ENCODE results near the gene IL1R1.
"Not testable (repeated sequence)": the region's sequence is repeated elsewhere in the genome, so short reads cannot be mapped to it uniquely, and the experiment has no call there.

IL1R1 gene

GRCh38 chr2:102110596-102111334 lies 31.8 kb upstream of the IL1R1 start:
- FAIRE-seq (no peak), DNase-seq (ENCODE audit: insufficient read length, low spot score) (no peak)

DNA sequence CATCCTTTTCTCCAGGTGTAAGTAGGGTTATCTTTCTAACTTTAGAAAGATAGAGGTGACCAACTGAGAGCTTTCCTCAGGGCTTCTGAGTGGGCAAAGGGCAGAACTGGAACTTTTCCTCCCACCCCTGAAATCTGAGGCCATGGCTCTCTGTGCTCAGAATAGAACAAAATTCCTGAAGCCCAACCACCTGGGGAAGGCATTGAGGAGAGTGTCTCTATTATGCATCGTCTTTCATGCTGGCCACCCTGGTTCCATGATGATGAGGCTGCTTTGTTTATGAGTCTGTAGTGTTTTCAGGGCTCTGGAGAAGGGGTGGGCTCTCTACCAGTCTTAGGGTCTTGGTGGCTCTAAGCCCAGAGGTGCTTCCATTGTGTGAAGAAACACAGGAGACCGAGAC lies 30.7 kb upstream of the IL1R1 start:
- FAIRE-seq: no peak
- no peak for DNase-seq (ENCODE audit: insufficient read length, low spot score)

GRCh38 chr2:102112271-102112670 lies 30.3 kb upstream of the IL1R1 start:
- no peak for DNase-seq (ENCODE audit: insufficient read length, low spot score)
- FAIRE-seq: no peak

DNA sequence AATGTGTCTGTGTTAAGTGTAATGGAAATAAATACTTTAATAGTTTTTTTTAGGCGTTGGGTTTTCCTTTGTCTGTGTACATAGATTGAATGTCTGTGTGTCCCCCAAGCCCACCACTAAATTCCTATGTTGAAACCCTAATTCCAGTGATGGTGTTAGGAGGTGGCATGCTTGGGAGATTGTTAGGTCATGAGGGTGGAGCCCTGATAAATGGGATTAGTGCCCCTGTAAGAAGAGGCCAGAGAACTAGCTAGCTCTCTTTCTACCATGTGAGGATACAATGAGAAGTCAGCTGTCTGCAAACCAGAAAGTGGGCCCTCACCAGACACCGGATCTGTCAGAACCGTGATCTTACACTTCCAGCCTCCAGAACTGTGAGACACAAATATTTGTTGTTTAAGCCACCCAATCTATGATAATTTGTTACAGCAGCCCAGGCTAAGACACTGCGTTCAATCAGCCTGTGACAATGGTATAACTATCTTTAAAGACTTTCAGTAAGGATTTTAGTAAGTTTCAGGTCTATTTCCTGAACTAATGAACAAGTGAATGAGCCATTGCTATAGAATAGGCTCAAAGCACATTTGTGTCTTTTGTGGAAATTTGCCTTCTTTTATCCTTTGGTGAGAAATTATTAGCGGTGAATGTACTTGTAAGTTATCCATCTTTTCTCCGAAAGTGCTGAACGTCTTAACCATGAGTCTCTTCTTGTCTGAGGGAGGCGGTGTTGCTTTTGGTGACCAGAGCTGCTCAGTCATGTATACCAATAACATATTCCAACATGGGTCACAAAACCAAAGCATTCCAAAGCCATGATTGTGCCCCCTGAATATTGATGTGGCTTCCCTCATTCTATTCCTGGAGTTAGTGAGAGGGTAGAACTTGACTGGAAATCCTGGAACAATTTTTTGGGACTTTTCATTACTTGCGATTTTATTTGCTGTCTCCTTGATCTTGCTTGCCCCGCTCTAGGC lies 29.6 kb upstream of the IL1R1 start:
- FAIRE-seq (no peak), DNase-seq (ENCODE audit: insufficient read length, low spot score) (no peak)

DNA sequence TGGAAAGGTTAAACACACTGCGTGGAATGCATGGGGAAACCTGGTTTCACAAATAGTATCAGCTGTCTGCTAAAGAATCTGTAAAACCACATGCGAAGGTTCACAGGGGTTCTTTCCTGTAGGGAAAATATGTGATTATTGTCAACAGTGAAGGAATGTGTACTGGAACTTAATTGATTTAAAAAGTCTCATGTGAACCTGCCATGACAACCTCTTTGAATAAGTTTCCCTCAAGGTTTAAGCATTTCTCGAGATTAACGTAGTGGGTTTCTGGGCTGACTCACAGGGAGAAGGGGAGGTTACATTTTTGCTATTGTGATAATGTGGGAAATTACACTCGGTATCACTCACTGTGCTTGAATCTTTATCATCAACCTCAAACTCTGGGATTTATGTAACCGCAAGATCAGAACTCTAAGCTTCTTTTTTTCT lies 28.2 kb upstream of the IL1R1 start:
- FAIRE-seq (no peak), DNase-seq (ENCODE audit: insufficient read length, low spot score) (no peak)

- DNase-seq (ENCODE audit: insufficient read length, low spot score) (no peak), FAIRE-seq (no peak)
These were observed 27.6 kb upstream of the IL1R1 start for GRCh38 chr2:102114851-102115497.

GRCh38 chr2:102116630-102117471 lies 25.7 kb upstream of the IL1R1 start:
- FAIRE-seq (no peak), DNase-seq (ENCODE audit: insufficient read length, low spot score) (no peak)

DNA sequence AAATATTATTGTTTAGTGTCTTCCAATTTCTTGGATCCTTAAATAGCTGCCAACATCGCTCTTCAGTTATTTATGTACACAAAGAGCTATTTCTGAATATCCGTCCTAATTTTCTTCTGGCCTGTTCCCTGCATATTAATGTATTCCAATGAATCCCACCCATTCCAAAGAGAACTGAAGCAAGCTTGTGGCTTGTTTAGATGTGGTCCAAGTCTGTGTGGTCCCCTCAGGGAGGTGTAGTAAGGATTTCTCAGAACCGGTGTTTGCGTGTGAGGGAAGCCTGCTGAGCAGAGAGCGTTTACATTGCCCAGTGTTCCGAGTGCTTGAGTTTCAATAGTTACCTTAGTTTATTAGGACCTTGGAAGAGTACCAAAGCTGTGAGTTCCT lies 25.1 kb upstream of the IL1R1 start:
- no peak for FAIRE-seq
- DNase-seq (ENCODE audit: insufficient read length, low spot score): no peak

DNA sequence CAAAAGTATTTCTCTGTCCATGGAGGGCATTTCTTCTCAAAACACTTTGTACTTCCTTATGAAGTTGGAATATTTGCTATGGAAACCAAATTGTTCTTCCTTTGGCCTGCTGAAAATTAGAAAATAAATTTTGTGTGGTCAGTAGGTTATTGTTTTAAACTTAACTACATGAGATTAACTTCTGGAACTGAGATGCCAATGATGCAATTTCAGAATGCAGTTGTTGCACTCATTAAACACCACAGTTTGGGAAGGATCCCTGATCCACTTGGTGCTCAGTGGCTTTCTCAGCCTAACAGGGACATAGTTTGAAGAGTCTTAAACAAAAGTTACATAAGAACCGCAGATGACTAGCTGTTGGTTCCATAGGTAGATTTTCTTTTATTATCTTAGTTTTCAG lies 23.3 kb upstream of the IL1R1 start:
- no peak for DNase-seq (ENCODE audit: insufficient read length, low spot score)
- no peak for FAIRE-seq

DNA sequence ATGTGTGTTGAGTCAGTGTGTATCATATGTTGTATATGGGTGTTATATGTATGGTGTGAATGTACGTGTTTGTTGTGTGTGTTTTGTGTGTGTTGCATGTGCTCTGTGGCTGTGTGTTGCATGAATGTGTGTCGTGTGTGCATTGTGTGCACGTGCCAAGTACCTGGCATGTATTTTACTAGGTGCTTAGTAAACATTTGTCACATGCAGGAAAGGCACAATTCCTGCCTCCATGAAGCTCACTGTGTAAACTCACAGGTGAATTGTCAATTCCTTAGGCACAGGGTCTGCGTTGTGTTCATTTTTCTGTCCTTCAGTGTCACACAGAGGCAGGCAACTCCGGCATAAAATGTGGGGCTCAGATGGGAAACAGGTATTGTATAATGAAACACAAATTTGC lies 22.3 kb upstream of the IL1R1 start:
- no peak for DNase-seq (ENCODE audit: insufficient read length, low spot score)
- no peak for FAIRE-seq

DNA sequence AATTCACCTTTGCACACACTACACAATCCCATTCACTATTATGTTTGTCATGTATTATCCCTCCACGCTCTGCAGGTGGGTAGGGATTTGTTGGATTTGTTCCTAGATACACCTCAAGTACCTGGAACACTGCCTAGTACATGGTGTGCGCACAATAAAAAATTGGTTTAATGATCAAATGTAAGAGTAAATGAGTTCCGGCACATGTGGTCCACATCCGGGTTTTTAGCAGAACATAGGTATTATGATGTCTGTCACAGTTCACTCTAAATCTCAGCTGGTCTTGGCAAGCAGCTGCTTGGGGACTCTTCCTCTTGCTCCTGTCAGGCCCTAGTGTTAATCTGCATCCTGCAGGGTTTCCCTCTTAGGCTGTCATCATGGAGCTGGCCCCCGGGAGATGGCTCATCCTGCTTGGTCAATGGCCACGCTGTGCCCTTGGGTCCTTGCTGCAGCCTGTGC lies 21.8 kb upstream of the IL1R1 start:
- FAIRE-seq (no peak), DNase-seq (ENCODE audit: insufficient read length, low spot score) (no peak)

DNA sequence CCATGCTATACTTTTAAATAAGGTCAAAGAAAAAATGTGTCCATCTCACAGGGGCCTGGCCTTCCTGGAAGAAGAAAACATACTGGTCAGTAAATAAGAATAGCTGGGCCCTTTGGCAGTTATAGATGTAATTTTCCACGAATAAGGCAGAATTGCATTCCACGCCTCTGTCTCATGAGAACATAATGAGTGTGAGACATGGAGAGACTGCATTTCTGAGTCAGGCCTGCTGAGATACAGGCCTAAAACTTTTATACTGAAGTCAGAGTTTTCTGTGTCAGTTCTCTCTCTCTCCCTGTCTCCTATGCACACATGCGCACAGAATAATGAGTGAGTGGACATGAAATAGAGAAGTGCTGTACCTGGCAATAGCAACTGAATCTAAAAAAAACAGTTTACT lies 20.4 kb upstream of the IL1R1 start:
- no peak for FAIRE-seq
- no peak for DNase-seq (ENCODE audit: insufficient read length, low spot score)

DNA sequence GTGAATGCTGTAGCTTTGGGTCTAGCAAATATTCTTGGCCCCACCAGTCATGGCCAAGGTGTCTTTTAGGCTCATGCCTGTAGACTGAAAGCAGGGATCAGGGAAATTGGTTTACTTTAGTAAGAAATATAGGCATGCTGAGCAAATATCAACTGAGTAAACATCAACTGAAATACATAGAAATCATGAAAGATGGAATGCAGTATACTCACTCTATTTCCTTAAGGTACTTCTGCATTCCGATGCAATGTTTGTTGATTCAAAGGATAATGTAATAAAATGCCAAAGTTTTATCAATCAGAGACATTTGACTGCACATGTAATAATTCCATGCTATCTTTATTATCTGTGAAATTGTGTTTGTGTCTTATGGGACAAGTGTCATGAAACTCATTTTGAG lies 19.6 kb upstream of the IL1R1 start:
- DNase-seq (ENCODE audit: insufficient read length, low spot score): no peak
- FAIRE-seq: no peak

GRCh38 chr2:102124421-102124820 lies 18.1 kb upstream of the IL1R1 start:
- DNase-seq (ENCODE audit: insufficient read length, low spot score); FAIRE-seq: not testable (repeated sequence)

- FAIRE-seq (no peak), DNase-seq (ENCODE audit: insufficient read length, low spot score) (no peak)
These were observed 16.4 kb upstream of the IL1R1 start for GRCh38 chr2:102126169-102126568.

DNA sequence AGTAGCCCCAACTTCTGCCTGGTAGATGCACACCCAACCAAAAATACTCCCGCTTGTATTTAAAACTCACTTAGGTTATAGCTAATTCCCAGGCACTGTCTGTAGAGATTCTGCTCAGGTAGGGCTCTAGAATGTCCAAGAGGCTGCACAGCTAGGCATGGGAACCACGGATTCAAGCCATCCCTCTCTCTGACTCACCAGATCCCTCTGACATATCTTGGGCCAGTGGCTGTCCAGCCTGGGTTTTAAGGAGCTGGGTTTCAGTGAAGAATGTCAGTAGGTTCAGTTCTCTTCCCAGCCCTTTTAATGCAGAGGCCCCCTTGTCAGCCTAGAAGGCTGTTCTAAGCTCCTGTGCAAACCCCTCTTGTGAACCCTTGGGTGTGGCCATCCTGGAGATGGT lies 15.9 kb upstream of the IL1R1 start:
- DNase-seq (ENCODE audit: insufficient read length, low spot score) (no peak), FAIRE-seq (no peak)

DNA sequence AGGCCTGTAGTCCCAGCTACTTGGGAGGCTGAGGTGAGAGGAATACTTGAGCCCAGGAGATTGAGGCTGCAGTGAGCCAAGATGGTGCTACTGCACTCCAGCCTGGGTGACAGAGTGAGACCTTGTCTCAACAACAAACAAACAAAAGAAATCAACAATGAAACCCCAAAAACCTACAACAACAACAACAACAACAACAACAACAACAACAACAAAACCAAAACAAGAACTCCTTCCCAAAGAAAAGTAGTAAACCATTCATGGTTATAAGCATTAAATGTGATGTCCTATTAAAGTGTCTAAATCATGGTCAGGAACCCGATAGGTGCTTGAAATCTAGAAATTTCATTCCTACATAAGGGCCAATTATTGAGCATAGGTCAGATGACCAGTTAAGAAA lies 13.5 kb upstream of the IL1R1 start:
- no peak for FAIRE-seq

DNA sequence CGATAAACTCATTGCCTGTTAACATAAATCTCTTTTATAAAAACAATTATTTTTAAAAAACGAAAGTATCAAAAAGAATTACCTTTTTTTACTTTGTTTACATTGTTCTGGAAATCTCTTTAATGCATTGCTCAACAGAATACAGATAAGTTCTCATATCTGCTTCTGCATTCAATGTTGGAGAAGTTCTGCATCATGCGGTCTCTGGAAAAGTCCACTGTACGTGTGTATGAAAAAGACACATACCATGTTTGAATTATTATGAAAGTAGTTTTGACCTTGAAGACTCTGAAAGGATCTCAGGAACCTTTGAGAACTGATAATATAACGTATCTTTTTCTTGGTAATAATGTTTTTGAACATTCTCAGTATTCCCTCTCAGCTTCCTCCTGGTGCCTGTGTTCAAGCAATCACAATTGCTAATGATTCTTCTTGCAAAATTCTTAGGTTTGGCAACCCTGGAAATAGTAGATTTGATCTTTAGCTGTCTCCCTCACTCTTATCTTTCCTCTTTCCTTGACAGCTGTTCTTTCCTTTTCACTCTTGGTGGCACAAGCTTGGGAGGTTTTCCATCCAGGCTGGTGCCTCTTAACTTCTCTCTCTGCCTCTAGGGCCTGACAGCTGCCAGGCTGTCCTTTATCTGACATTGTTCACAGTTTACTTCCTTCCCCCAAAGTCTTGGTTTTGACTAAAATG lies 12.4 kb upstream of the IL1R1 start:
- DNase-seq (ENCODE audit: insufficient read length, low spot score) (no peak), FAIRE-seq (no peak)

More for the DNA sequence above, 13.5 kb upstream of the IL1R1 start:
- no peak for DNase-seq (ENCODE audit: insufficient read length, low spot score)

DNA sequence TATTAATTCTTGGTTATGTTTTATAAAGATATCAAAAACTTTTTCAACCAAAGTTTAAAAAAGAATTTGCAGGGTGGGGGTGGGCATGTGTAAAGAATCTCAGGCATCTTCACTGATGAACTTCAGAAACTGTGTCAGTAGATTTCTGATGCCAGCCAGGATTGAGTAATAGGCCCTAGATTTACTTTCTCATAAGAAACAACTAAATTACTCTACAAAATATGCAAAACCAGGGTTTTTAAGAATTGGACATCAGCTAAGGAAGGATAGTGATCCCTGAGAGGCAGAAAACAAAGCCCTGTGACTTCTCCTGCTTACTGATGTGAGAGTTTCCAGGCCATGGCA lies 11.9 kb upstream of the IL1R1 start:
- DNase-seq (ENCODE audit: insufficient read length, low spot score) (no peak), FAIRE-seq (no peak)

- no peak for FAIRE-seq
- DNase-seq (ENCODE audit: insufficient read length, low spot score): no peak
These were observed 11.0 kb upstream of the IL1R1 start for GRCh38 chr2:102131564-102131963.

All from HTR-8/SVneo (cell line).